ENCODE results near the gene ABO. TPM values are rescaled to one million over a fixed set of nuclear protein-coding genes. Genes with fewer than 3 reads are reported as not detected.

ABO gene
- total and polyA plus RNA-seq, 9 of the 15 experiments (the other 6 are each of a cell fraction or from before 2014, with no cell fraction given): 5.0 to 21.9 (median 11.9) TPM

GRCh38 chr9:133269537-133270362 lies 5.3 kb downstream of the ABO start (continued):
- TF ChIP-seq PRDM10 (IDR thresholded peaks at IDR 0.05; ENCODE audit: partially characterized antibody): peak; percentile 78
- peak; percentile 81; the same call in 1 of the 2 replicates for TF ChIP-seq ZNF592 (IDR thresholded peaks at IDR 0.05)
- TF ChIP-seq MTA3 (IDR thresholded peaks at IDR 0.05; ENCODE audit: borderline replicate concordance): 0 out of 2 replicates have a peak, but pooled peaks have one; percentile 24
- TF ChIP-seq ATF3 (IDR thresholded peaks at IDR 0.05): peak; percentile 92
- no peak for TF ChIP-seq ATF3 (CRISPR knock-in tag; conservative IDR thresholded peaks at IDR 0.05)
- no peak for TF ChIP-seq CAMTA2 (CRISPR knock-in tag; conservative IDR thresholded peaks at IDR 0.05)
- 0 out of 2 replicates have a peak, but pooled peaks have one; percentile 73 for TF ChIP-seq CREB3 (tag; conservative IDR thresholded peaks at IDR 0.05; ENCODE audit: low read depth)
- TF ChIP-seq ZBTB11 (CRISPR knock-in tag; IDR thresholded peaks at IDR 0.05): 0 out of 6 replicates have a peak, but pooled peaks of 1 of the 3 experiments have one; percentile 7
- TF ChIP-seq HMG20B (CRISPR knock-in tag; IDR thresholded peaks at IDR 0.05): no peak
- TF ChIP-seq BHLHE40 (IDR thresholded peaks at IDR 0.05; ENCODE audit: low read length): peak; percentile 61
- TF ChIP-seq MAZ (CRISPR knock-in tag; conservative IDR thresholded peaks at IDR 0.05 in 1 of 2, IDR thresholded peaks at IDR 0.05 in 1 of 2): peak in 1 of 2 experiments; percentile 16; a peak in 1 of 4 replicates

Measured in K562 (cell line).